SJCRH30 (cell line): ENCODE measurements around the gene S100A10. TPM values are rescaled to one million over a fixed set of nuclear protein-coding genes. Genes with fewer than 3 reads are reported as not detected.

Source experiments
- DNase-seq, 2 experiments: peaks; one replicate each; pipeline ENCODE4 v3.0.0-alpha.2; 2015 to 2020
- H3K27ac ChIP-seq: fragments of 250-450 bp; sonication (Bioruptor Pico); 2 replicates; pipeline ENCODE4 v1.5.1; 2020; ENCODE audit warnings: mild to moderate bottlenecking, moderate library complexity
- H3K27me3 ChIP-seq: fragments of 250-450 bp; sonication (Bioruptor Pico); 2 replicates; pipeline ENCODE4 v1.5.1; 2020; ENCODE audit warnings: mild to moderate bottlenecking, moderate library complexity
- H3K36me3 ChIP-seq: fragments of 250-450 bp; sonication (Bioruptor Pico); 2 replicates; pipeline ENCODE4 v1.5.1; 2020; ENCODE audit warnings: mild to moderate bottlenecking, moderate library complexity
- H3K4me1 ChIP-seq: fragments of 250-450 bp; sonication (Bioruptor Pico); 2 replicates; pipeline ENCODE4 v1.5.1; 2020; ENCODE audit warnings: mild to moderate bottlenecking, moderate library complexity
- H3K4me3 ChIP-seq: fragments of 250-450 bp; sonication (Bioruptor Pico); 2 replicates; pipeline ENCODE4 v1.5.1; 2020; ENCODE audit warnings: mild to moderate bottlenecking, moderate library complexity
- H3K9me3 ChIP-seq: fragments of 250-450 bp; sonication (Bioruptor Pico); replicated peaks from 2 replicates; pipeline ENCODE4 v1.5.1; 2020; ENCODE audit warnings: mild to moderate bottlenecking, moderate library complexity
- total RNA-seq: library from RNA; depleted of rRNA; stranded (reverse); fragments of >200 nt; shearing (Covaris generic); gene quantifications from 2 replicates; pipeline ENCODE4 v1.2.3, GENCODE V29; 2014; rRNA removed

Gene S100A10, protein sequence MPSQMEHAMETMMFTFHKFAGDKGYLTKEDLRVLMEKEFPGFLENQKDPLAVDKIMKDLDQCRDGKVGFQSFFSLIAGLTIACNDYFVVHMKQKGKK
- 36.4 and 38.3 TPM in 2 replicates for total RNA-seq

DNA sequence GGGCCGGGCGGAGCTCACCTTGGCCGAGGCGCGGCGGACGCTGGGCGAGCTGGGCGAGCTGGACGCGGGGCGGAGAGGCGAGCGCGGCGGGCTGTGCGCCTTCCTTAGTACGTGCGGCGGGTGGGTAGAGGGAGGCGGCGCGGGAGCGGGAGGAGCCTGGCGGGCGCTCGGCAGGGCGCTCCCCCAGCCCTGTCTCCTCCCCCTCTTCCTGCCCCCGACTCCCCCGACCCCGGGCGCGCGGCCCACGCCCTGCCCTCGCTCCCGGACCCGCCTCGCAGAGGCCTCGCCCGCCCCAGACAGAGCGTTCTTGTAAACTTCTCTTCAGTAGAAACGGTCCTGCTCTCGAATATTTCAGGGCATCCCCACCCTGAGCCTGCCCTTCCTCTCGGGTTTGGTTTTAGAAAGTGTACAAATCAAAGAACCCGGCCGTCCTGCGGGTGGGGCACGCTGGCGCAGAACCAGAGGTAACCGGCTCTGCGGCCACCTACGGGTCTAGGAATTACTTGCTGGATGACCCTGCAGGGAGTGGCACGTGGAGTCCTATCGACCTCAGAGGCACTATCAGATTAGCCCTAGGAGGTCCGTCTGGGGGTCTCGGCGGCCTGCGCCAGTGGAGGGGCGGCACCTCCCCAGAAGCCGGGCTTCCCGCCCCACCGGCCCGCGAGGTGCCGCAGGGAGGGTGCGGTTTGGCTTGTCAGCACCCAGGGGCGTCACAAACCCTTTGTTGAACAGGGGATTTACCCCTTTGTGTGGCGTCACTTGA, at the start of gene S100A10:
Gene S100A10 (minus strand): TSS at position 126 of the 763 bp plus-strand sequence. CDS start 7,629 bp downstream, outside the sequence.
- Histone ChIP-seq H3K27ac (peak within 1 kb of the TSS; percentile 47), H3K36me3 (no peaks in the 10 kb centered on the region), H3K4me3 (peak within 1 kb of the TSS; percentile 68), H3K4me1 (peaks cover 49% of the 10 kb centered on the region), H3K9me3 (no peaks in the 10 kb centered on the region), H3K27me3 (no peaks in the 10 kb centered on the region)
- peak; percentile 60 to 66 for DNase-seq

DNA sequence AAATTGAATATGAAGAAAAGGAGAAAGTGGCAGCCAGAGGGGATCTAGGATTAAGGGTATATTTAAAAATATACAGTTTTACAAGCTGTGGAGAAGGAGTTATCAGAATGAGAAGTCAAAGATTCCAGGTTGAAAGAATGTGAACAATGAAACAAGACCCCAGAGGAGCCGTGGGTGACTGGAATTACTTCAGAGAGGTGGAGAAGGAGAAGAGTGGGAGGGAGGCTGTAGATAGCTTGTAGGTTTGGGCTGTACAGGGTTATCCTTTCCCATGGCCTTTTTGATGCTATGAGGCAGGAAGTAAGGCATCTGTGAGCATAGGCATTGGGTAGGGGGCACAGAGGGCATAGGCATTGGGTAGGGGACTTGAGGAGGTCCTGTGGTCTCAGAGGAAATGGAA, 48.4 kb upstream of the S100A10 start:
- no peak for DNase-seq
- Histone ChIP-seq H3K36me3 (no peaks in the 10 kb centered on the region), H3K4me3 (no peak overlapping the region)

DNA sequence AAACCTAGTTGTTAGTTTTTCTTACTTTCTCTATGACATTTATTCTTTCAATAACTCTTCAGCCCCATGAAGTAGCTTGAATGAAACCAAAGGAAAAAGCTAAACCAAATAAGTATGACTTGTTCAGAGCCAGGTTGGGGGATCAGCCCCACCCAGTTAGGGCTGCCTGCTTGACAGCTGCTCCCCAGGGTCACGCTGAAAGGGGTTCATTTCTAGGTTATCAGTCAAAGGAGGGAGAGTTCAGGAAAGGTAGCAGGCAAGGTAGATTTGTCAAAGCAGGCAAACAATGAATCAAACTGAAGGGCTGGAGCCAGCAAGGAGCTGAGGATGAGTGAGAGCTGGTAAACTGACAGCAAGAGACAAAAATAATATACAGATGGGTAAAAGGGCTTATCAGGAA, 46.2 kb upstream of the S100A10 start:
- no peaks in the 10 kb centered on the region; the same call in 1 of the 2 replicates for H3K4me1 ChIP-seq
- H3K36me3 ChIP-seq = no peaks in the 10 kb centered on the region
- no peaks in the 10 kb centered on the region for H3K9me3 ChIP-seq
- H3K27ac ChIP-seq = no peak overlapping the region
- no peaks in the 10 kb centered on the region for H3K27me3 ChIP-seq
- H3K4me3 ChIP-seq = no peak overlapping the region
- no peak for DNase-seq

More for the DNA sequence above, 48.4 kb upstream of the S100A10 start:
- Histone ChIP-seq H3K27me3 (no peaks in the 10 kb centered on the region), H3K27ac (no peak overlapping the region), H3K4me1 (peaks cover under 1% of the 10 kb centered on the region; the same call in 1 of the 2 replicates), H3K9me3 (no peaks in the 10 kb centered on the region)

DNA sequence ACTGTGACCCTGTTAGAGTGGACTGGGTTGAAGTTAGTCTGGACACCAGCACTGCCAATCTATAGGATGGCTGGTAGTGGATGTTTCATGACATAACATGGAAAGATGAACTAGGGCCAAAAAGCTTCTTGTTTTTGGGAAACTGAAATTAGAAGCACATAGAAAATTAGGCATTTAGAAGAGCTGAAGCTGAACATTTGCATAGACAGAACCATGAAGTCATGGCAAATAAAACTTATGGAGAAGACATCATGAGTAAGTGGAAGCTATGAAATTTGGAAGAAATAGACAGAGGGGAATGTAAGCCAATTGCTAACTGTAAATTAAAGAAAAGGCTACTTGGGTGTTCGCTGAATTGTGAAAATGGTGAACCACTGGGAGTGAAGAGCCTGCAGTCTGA, 45.8 kb upstream of the S100A10 start:
- no peaks in the 10 kb centered on the region for H3K27me3 ChIP-seq
- H3K4me3 ChIP-seq = no peak overlapping the region
- H3K27ac ChIP-seq = no peak overlapping the region
- DNase-seq = no peak
- no peaks in the 10 kb centered on the region for H3K9me3 ChIP-seq
- no peaks in the 10 kb centered on the region; the same call in 1 of the 2 replicates for H3K4me1 ChIP-seq
- no peaks in the 10 kb centered on the region for H3K36me3 ChIP-seq

- Histone ChIP-seq H3K36me3 (peaks cover 4% of the 10 kb centered on the region), H3K27ac (no peak overlapping the region), H3K27me3 (no peaks in the 10 kb centered on the region), H3K4me3 (no peak overlapping the region), H3K9me3 (no peaks in the 10 kb centered on the region), H3K4me1 (peaks cover 4% of the 10 kb centered on the region; the same call in 1 of the 2 replicates)
- DNase-seq = no peak
These were observed 45.2 kb upstream of the S100A10 start for GRCh38 chr1:152038871-152039270.

DNA sequence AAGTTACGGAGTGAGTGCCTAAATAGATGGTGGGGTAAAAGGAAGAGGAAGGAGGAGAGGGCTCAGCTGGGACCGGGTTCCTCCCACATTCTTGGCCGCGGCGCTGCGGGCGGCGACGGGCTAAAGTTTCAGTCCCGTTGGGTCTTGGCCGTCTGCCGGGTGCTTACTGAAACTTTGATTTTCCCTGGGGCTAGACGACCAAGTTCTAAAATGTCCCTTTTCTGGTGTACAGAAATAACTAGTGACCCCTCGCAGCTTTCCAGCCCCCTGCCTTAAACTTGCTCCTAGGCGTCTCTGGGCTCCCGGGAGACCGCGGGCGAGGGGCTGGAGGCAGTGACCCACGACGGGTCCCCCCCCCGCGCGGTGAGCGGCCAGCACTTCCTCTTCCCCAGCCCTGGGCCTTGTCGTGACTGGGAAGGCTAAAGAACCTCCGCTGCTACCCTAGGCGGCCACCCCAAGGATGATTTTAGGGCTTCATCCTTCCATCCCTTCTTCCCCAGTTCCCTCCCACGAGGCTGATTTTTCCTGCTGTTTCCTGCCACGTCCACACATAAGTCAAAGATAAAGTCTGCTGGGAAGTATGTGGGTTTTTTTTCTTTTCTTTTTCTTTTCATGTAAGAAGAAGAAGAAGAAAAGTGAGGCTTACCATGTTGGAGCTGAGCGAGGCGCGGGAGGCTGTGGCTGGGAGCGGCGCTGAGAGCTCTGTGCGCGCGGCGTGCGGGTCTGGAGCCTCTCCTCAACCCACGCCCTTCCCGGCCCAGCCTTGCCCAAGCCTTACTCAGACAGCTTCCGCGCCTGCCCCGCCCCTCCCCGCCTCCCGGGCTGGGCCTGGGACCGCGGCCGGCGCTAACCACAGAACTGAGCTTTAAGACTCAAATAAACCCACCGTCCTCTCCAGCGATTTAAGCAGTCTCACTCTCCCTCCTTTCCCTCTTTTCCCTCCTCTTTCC, 42.9 kb upstream of the S100A10 start, which contains the start of gene S100A11:
Gene S100A11 (minus strand): TSS at position 738 of the 950 bp plus-strand sequence. CDS start 89 bp downstream, at position 649.
- Histone ChIP-seq H3K36me3 (peaks cover 27% of the 10 kb centered on the region), H3K27ac (peak within 1 kb of the TSS; percentile 89), H3K4me1 (peaks cover 8% of the 10 kb centered on the region; the same call in 1 of the 2 replicates), H3K9me3 (no peaks in the 10 kb centered on the region), H3K27me3 (no peaks in the 10 kb centered on the region), H3K4me3 (peak within 1 kb of the TSS; percentile 70)
- DNase-seq = peak; percentile 89 to 91

GRCh38 chr1:152035539-152036266, 42.0 kb upstream of the S100A10 start:
- Histone ChIP-seq H3K27ac (peak overlapping the region; percentile 89), H3K9me3 (no peaks in the 10 kb centered on the region), H3K4me1 (peaks cover 8% of the 10 kb centered on the region; the same call in 1 of the 2 replicates), H3K4me3 (peak overlapping the region; percentile 70), H3K36me3 (peaks cover 36% of the 10 kb centered on the region), H3K27me3 (no peaks in the 10 kb centered on the region)
- peak; percentile 42 to 63 for DNase-seq

DNA sequence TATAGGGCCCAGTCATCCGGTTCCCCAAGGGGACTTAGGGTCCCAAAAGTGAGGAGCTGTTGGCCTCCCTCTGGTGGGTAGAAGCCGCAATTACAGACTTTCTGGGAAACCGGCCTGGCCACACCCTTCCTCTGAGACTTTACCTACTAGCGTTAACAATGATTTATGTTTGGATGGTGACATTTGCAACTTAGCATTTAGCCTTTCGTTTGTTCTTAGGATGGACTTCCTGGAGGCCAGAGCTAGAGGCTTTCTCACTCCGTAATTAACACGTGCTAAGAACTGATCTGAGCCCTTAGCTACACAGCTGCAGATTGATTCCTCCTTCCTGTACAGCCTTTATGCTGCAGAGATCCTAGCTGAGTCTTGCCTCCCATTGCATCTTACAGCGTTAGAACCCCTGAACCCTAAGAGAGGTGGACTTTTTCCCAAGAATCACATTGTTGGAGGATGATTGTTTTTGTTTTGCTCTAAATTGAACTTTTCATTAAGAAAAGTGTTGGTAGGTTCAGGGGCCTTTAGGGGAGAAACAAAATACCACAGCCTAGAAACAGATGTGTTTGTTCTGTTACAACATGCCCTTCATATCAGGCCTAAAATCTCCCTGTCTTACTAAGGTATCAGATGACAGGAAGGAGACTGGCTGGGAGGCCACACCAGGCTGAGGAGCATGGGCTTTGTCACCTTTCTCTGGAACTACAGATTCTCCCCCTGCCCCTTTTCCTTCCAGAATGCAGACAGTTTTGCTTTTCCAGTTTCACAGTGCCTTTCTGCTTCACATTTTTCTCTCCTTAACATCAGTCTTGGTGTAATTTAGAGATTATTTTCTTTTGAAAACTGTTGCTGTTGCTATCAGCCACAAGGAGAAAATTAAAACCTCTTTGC, 41.2 kb upstream of the S100A10 start:
- Histone ChIP-seq H3K27me3 (no peaks in the 10 kb centered on the region), H3K9me3 (no peaks in the 10 kb centered on the region), H3K36me3 (peaks cover 37% of the 10 kb centered on the region), H3K27ac (peak overlapping the region; percentile 89), H3K4me3 (peak overlapping the region; percentile 70), H3K4me1 (peaks cover 8% of the 10 kb centered on the region; the same call in 1 of the 2 replicates)
- DNase-seq = peak; percentile 71 to 86

GRCh38 chr1:152034324-152034653, 40.6 kb upstream of the S100A10 start:
- Histone ChIP-seq H3K36me3 (peaks cover 37% of the 10 kb centered on the region), H3K9me3 (no peaks in the 10 kb centered on the region), H3K4me1 (peaks cover 12% of the 10 kb centered on the region), H3K27me3 (no peaks in the 10 kb centered on the region), H3K27ac (peak overlapping the region; percentile 89), H3K4me3 (peak overlapping the region; percentile 70)
- no peak for DNase-seq

GRCh38 chr1:152029929-152030211, 36.2 kb upstream of the S100A10 start:
- H3K9me3 ChIP-seq = no peaks in the 10 kb centered on the region
- peaks cover 33% of the 10 kb centered on the region for H3K4me1 ChIP-seq
- H3K4me3 ChIP-seq = no peak overlapping the region
- H3K27me3 ChIP-seq = no peaks in the 10 kb centered on the region
- DNase-seq = no peak
- peaks cover 37% of the 10 kb centered on the region for H3K36me3 ChIP-seq
- no peak overlapping the region for H3K27ac ChIP-seq

GRCh38 chr1:152029144-152029928, 35.7 kb upstream of the S100A10 start:
- H3K36me3 ChIP-seq = peaks cover 37% of the 10 kb centered on the region
- no peak overlapping the region for H3K27ac ChIP-seq
- peaks cover 38% of the 10 kb centered on the region for H3K4me1 ChIP-seq
- no peak overlapping the region for H3K4me3 ChIP-seq
- DNase-seq = no peak
- no peaks in the 10 kb centered on the region for H3K27me3 ChIP-seq
- no peaks in the 10 kb centered on the region for H3K9me3 ChIP-seq

DNA sequence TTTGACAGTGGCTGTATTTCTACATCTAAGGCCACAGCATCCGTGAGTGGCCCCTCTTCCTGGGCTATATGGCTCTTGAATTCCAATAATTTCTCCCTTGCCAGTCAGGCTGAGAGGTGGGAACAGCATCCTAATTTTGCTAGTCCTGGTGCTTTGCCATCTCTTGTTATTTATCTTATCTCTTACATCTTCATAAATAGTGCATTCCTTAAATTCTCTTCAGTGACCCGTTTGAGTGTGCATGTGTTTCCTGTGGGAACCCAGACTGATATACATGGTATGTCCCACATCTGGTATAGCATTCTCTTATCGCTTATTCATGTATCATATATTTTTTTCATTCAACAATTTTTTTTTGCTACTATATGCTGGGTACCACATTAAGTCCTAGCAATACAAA, 33.2 kb upstream of the S100A10 start:
- DNase-seq = no peak
- no peaks in the 10 kb centered on the region for H3K27me3 ChIP-seq
- no peak overlapping the region for H3K27ac ChIP-seq
- peaks cover 54% of the 10 kb centered on the region for H3K4me1 ChIP-seq
- H3K36me3 ChIP-seq = peaks cover 14% of the 10 kb centered on the region
- H3K4me3 ChIP-seq = no peak overlapping the region
- H3K9me3 ChIP-seq = no peaks in the 10 kb centered on the region

DNA sequence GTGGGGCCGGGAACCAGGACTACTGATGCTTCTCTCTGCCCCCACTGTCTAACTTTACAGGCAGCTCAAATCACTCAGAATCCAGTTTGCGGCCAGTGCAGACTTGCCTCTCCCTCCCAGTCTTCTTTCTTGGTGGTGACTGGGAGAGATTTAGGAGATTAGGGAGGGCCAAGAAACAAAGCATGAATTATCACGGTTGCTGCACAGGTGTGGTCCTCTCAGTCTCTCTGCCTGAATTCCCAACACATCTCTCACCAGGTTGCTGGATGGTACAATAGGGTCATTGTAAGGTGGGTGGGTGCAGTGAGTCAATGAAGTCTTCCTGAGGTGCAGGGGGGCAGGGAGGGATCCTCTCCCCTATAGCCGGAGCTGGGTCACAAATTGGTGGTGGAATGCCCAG, 30.6 kb upstream of the S100A10 start:
- Histone ChIP-seq H3K4me1 (peaks cover 60% of the 10 kb centered on the region), H3K9me3 (no peaks in the 10 kb centered on the region), H3K27ac (peak overlapping the region; percentile 84), H3K4me3 (peak overlapping the region; percentile 22; the same call in 1 of the 2 replicates), H3K36me3 (no peaks in the 10 kb centered on the region), H3K27me3 (no peaks in the 10 kb centered on the region)
- peak; percentile 72 to 87 for DNase-seq
